HG03575 (cell line): Measurements from ENCODE around the gene UNC5A.

ENCODE experiments used
- ATAC-seq: cut with Tn5 transposase; IDR thresholded peaks from one replicate; pipeline ENCODE4 v1.9.1; 2021; ENCODE audit not compliant: unreplicated experiment, insufficient number of reproducible peaks, low FRiP score; ENCODE audit errors: extremely low read depth

Gene UNC5A

GRCh38 chr5:176810081-176810597 lies at the start of gene UNC5A:
TSS of gene UNC5A (plus strand) at chr5:176810559. CDS start at chr5:176810751, 192 bp downstream.
- no peak for ATAC-seq

DNA sequence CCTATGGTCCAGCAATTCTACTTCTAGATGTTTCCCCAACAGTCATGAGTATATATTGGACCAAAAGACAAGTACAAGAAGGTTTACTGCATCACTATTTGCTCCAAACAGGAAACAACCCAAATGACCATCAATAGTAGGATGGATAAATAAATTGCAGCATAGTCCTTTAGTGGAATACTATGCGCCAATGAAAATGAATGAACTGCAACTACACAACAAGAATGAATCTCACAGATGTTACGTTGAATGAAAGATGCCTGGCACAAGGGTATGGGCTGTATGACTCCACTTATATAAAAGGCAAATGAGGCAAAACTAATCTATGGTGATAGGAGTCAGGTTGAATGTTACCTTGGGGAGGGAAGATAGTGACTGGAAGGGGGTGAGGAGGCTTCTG lies 48.6 kb upstream of the UNC5A start:
- no peak for ATAC-seq

DNA sequence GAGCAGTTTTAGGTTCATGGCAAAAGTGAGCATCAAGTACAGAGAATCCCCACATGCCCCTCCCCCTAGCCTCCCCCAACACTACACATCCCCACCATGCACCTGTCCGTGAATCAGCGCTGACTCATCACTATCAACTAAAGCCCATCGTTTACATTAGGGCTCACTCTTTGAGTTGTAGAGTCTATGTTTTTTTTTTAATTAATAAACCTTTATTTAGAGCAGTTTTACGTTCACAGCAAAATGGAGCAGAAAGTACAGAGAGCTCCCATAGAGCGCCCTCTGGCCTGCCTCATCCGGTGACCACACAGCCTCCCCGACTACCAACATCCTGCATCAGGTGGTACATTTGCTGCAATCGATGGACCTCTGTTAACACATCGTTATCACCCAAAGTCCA lies 47.9 kb upstream of the UNC5A start:
- no peak for ATAC-seq

GRCh38 chr5:176765687-176766086 lies 44.7 kb upstream of the UNC5A start:
- no peak for ATAC-seq

GRCh38 chr5:176768174-176768970 lies 42.0 kb upstream of the UNC5A start:
- no peak for ATAC-seq

GRCh38 chr5:176769911-176770310 lies 40.4 kb upstream of the UNC5A start:
- no peak for ATAC-seq

GRCh38 chr5:176770431-176770830 lies 39.9 kb upstream of the UNC5A start:
- ATAC-seq: no peak

DNA sequence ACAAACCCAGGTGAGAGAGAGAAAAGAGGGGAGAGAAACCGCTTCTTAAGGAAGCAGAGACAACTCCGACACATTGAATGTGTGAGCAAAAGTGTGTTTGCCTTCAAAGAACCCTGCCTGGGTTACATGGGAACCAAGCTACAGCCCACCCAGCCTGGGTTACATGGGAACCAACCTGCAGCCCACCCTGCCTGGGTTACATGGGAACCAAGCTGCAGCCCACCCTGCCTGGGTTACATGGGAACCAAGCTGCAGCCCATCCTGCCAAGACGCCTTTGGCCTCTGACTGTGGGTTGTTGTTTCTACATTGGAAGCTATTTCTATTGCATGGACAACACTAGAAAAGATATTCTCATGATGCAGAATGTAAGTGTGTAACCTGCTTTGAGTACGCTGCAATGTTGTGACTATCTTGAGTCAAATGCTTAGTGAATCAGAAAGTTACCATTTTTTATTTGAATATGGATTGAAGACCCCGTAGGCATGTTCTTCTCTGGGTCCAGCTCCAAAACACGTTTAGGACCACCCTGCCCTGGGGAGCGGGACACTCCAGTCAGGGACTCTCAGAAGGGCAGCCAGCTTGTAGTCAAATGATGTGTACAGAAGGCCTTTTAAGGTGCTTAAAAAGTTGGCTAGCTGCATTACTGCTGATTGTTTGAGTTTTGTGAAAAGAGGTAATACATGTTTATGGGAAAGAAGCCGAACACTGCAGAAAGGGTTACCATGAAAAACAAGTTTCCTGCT lies 39.1 kb upstream of the UNC5A start:
- ATAC-seq: no peak

DNA sequence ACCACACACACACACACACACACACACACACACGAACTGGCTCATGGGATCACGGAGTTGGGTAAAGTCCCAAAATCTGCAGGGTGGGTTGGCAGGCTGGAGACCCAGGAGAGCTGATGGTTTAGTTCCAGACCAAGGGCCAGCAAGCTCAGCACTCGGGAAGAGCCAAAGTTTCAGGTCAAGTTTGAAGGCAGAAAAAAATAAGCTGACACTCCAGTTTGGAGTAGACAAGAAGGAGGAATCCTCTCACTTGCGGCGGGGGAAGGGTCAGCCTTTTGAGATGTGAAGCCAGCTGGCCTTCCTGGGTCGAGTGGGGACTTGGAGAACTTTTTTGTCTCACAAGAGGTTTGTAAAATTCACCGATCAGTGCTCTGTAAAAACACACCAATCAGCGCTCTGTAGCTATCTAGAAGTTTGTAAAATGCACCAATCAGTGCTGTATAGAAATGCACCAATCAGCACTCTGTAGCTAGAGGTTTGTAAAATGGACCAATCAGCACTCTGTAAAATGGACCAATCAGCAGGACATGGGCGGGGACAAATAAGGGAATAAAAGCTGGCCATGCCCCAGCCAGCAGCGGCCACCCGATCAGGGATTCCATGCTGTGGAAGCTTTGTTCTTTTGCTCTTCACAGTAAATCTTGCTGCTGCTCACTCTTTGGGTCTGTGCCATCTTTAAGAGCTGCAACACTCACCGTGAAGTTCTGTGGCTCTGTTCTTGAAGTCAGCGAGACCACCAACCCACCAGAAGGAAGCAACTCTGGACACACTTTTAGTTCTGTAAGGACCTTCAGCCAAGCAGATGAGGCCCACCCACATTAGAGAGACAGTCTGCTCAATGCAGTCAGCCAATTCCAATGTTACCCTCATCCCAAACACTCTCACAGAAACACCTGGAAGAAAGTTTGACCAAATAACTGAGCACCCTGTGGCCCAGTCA lies 37.8 kb upstream of the UNC5A start:
- ATAC-seq: no peak

DNA sequence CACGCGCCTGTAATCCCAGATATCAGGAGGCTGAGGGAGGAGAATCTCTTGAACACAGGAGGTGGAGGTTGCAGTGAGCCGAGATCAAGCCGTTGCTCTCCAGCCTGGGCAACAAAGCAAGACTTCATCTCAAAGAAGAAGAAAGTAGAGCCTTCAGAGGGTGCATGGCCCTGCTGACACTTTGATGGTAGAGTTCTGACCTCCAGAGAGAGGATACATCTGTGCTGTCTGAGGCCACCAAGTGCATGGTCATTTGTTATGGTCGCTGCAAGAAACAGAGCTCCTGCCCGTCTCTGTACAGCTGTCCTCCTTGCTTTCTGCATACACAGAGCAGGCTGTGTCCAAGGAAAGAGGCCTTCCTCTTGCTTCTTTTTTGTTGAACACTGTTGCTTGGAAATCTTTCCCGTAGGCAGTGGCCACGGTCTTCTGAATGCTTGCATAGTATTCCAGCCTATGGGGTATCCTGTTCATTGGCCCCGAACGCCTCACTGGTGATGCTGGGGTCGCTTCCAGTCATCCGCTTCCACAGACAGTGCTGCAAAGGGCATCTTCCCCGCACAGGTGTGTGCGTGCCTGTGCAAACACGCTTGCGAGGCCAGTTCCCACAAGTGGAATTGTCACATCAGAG lies 36.8 kb upstream of the UNC5A start:
- no peak for ATAC-seq

DNA sequence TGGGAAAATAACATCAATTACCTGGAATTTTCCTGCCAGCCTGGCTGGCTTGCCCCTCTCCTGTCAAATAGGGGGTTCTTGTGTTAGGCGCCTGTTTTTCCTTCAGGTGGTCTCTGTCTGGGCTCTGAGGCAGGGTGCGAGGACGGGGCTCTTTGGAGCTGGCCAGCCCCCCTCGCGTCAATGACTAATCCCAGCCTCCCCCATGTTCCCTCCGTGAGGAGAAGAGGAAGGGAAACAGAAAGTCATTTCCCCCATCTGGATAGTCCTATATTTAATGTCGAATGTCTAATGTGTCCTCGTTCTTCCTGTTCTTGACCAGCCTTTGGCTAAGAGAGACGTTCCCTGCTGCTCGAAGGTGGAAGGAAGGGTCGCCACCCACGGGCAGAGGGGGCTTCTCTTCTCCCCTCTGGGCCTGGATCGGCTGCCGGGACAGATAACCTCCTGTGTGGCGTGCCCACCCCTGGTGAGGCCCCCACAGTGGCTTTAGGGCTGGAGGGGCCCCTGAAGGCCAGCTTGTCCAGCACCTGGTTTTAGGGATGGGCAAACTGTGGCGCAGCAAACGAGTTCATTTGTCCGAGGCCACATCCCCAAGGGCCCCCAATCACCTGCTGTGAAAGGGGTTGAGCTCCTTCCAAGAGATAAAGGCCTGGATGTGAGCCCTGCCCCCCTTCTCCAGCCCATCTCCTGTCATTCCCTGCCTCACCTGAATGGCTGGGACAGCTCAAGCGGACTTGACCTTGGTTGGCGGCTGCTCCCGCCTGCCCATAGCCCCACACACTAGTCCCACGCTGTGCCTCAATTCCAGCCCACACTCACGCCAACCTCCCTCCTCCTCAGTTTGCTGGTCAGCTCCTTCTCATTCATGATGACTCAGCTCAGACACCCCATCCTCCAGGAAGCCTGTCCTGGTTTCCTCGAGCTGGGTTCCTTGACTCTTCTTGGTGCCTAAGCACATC lies 35.9 kb upstream of the UNC5A start:
- ATAC-seq: no peak

GRCh38 chr5:176775409-176775808 lies 35.0 kb upstream of the UNC5A start:
- ATAC-seq: no peak

DNA sequence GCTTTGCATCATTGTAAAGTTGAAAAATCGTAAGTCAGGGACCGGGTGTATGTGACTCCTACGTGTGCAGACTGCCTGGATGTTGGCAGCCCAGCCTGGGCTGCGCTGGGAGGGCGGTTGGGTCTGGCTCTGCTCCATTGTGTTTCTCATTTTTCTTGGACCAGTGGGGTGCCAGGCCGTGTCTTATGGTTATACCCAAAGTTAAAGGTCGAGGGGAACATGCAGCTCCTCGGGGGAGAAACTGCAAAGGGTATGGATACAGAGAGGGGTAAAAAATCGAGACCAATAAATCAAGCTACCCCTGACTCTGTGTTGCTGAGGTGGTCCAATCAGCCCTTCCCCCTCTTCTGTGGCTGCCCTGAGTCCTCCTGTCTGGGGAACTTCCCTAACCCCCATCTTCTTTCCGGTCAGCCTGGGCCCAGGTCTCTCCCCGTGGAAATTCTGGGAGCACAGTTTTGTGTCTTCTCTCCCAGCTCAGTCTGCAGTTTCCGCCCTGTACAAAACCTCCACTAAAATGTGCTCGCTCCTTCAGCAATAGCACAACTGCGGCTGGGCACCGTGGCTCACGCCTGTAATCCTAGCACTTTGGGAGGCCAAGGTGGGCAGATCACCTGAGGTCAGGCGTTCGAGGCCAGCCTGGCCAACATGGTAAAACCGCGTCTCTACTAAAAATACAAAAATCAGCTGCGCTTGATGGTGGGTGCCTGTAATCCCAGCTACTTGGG lies 34.1 kb upstream of the UNC5A start:
- no peak for ATAC-seq

DNA sequence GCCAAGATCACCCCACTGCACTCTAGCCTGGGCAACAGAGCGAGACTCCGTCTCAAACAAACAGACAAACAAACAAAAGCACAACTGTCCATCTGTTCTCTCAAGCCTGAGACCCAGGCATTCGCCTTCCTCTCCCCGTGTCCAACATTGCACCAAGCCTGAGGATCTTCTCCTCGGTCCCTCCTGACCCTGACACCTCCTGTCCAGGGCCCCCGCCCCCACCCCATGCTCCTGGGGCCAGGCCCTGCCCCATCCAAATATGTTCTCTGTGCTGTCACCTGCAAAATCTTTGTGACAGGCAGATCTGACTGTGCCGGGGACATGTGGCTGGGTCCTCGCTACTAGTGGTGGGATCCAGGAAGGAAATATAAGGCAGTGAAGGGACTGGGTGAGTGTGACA lies 33.4 kb upstream of the UNC5A start:
- no peak for ATAC-seq

DNA sequence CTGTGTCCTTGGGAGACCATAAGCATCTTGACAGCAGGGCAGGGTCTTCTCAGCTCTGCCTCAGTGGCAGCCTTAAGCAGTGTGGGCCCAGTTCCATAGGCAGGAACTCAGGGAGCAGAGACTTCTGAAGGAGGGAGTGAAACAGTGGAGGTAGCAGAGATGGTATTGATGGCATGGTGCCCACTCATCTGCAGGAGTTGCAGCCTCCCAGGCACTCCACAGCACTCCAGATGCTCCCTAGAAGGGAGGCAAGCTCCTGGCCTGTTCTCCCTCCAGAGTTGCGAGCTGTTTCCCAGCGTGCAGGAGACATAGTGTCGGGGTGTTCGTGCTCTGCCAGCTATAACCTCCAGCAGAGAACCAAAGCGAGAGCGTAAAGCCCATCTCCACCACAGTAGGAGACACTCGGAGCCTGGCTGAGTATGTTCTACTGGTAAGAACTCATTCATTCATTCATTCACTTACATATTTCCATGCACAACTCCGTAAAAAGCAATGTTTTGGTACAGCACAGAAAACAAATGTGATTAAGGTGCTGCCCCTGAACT lies 31.4 kb upstream of the UNC5A start:
- ATAC-seq: no peak

DNA sequence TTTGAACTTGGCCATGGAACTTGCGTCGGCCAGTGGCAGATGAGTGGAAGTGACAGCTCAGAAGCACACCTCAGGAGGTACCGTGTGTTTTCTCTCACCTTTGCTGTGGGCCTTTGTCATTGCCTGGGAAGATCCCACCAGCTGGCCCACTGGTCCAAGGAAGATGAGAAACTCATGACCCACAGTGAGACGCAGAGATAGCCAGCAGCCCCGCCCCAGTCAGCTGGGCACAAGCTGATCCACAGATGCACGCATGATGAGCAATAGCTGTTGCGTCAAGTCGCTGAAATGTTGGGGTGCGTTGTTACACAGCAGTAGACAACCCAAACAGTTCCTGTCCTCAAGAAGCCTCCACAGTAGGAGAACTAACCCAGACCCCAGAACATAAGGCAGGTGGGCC lies 30.8 kb upstream of the UNC5A start:
- no peak for ATAC-seq
